HCT116 (cell line): ENCODE results near the gene TNFRSF8.

Experiments
- ELF1 ChIP-seq: IDR thresholded peaks from 2 replicates; pipeline ENCODE4 v1.6.1; 2012; ENCODE audit warnings: low read depth, borderline replicate concordance
- EZH2 ChIP-seq: fragments of 200-600 bp; sonication (generic); IDR thresholded peaks from 2 replicates; pipeline ENCODE4 v1.6.1; 2017; ENCODE audit warnings: antibody characterized with exemption, mixed run types
- EZH2phosphoT487 ChIP-seq: fragments of 200-600 bp; IDR thresholded peaks from 2 replicates; pipeline ENCODE4 v1.6.1; 2018; ENCODE audit warnings: antibody characterized with exemption, borderline replicate concordance
- JUND ChIP-seq: IDR thresholded peaks from 2 replicates; pipeline ENCODE4 v1.6.1; 2012
- POLR2AphosphoS5 ChIP-seq: IDR thresholded peaks from 2 replicates; pipeline ENCODE4 v1.6.1; 2011; ENCODE audit warnings: mild to moderate bottlenecking, low read depth, low read length, moderate library complexity
- ZFX ChIP-seq: fragments of 450-650 bp; IDR thresholded peaks from 2 replicates; pipeline ENCODE4 v1.6.1; 2017
- ZNF274 ChIP-seq: fragments of 200-500 bp; sonication (Bioruptor generic); IDR thresholded peaks from 2 replicates; pipeline ENCODE4 v1.6.1; 2014; ENCODE audit warnings: mild to moderate bottlenecking, low read depth, low read length, inconsistent platforms
- TF ChIP-seq, protein P1 (sequence below), 3 experiments: fragments of 200-600 bp in 1 of 3; sonication (generic) in 1 of 3; IDR thresholded peaks in 2 of 3; conservative IDR thresholded peaks in 1 of 3; 2 replicates each; pipeline ENCODE4 v1.5.1; 2012 to 2017; ENCODE audit warnings: low read depth in 2 of 3, low read length in 2 of 3, antibody characterized with exemption in 1 of 3, borderline replicate concordance in 1 of 3, control low read depth in 1 of 3, mild to moderate bottlenecking in 1 of 3, mixed read lengths in 1 of 3, mixed run types in 1 of 3, moderate library complexity in 1 of 3; ENCODE audit not compliant: insufficient read depth in 1 of 3

DNA sequence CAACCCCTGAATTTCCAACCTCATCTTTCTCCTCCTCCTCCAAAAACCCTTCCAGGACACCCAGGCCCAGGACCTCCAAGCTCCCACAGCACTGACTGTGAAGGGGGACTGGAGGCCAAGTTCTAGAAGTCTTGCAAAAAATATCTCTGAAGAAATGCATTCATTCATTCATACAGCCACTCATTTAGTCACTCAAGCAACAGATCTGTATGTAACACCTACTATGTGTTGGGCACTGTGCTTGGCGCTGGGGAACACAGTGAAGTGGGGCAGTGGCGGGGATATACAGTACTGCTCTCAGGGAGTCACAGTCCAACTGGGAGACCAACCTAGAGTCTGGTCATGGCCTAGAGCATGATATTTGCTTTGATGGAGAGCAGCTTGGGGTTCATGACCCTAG is 88.4 kb downstream of the TNFRSF8 start:
- no peak for TF ChIP-seq EZH2phosphoT487
- no peak for TF ChIP-seq JUND
- TF ChIP-seq ZNF274 = no peak
- TF ChIP-seq ELF1 = no peak
- no peak for TF ChIP-seq EZH2
- no peak for TF ChIP-seq ZFX
- no peak for TF ChIP-seq POLR2AphosphoS5
- TF ChIP-seq, protein P1, sequence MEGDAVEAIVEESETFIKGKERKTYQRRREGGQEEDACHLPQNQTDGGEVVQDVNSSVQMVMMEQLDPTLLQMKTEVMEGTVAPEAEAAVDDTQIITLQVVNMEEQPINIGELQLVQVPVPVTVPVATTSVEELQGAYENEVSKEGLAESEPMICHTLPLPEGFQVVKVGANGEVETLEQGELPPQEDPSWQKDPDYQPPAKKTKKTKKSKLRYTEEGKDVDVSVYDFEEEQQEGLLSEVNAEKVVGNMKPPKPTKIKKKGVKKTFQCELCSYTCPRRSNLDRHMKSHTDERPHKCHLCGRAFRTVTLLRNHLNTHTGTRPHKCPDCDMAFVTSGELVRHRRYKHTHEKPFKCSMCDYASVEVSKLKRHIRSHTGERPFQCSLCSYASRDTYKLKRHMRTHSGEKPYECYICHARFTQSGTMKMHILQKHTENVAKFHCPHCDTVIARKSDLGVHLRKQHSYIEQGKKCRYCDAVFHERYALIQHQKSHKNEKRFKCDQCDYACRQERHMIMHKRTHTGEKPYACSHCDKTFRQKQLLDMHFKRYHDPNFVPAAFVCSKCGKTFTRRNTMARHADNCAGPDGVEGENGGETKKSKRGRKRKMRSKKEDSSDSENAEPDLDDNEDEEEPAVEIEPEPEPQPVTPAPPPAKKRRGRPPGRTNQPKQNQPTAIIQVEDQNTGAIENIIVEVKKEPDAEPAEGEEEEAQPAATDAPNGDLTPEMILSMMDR (IDR thresholded peaks at IDR 0.05 in 2 of 3, conservative IDR thresholded peaks at IDR 0.05 in 1 of 3; ENCODE audit: borderline replicate concordance in 1 of 3, insufficient read depth in 1 of 3, low read depth in 2 of 3, low read length in 2 of 3) = no peak
